Posterior vena cava (tissue), 2 donors: ENCODE measurements around the gene ADIG. TPM values are rescaled to one million over a fixed set of nuclear protein-coding genes. Genes with fewer than 3 reads are reported as not detected.
A peak's percentile ranks its signal among the peaks of the same experiment; 100 is the strongest.

ENCODE experiments used
- DNase-seq: peaks from one replicate; pipeline ENCODE4 v3.0.0-alpha.2; 2020; ENCODE audit warnings: low spot score
- intact Hi-C, 2 donors: fragments of 100-400 bp; cut with DNase I; formaldehyde crosslinking; loops; one replicate each; pipeline versions ENCODE4 v1.14.1 to v1.14.2; 2022 to 2023
- total RNA-seq, 2 donors: library from RNA; stranded (reverse); fragmentation: NEBNext Ultra II Directional; extraction: Animal tissue kit (Norgen Biotek cat#: 25700); gene quantifications; one replicate each; pipeline ENCODE4 v1.2.1, GENCODE V29; 2021
- donor health status: DM: yes; HTN: yes; CAD: no.
- donor health status: DM: yes; HTN: yes; CAD: no.

The ADIG gene
- total RNA-seq, 2 donors from 2014 or later: not detected

DNA sequence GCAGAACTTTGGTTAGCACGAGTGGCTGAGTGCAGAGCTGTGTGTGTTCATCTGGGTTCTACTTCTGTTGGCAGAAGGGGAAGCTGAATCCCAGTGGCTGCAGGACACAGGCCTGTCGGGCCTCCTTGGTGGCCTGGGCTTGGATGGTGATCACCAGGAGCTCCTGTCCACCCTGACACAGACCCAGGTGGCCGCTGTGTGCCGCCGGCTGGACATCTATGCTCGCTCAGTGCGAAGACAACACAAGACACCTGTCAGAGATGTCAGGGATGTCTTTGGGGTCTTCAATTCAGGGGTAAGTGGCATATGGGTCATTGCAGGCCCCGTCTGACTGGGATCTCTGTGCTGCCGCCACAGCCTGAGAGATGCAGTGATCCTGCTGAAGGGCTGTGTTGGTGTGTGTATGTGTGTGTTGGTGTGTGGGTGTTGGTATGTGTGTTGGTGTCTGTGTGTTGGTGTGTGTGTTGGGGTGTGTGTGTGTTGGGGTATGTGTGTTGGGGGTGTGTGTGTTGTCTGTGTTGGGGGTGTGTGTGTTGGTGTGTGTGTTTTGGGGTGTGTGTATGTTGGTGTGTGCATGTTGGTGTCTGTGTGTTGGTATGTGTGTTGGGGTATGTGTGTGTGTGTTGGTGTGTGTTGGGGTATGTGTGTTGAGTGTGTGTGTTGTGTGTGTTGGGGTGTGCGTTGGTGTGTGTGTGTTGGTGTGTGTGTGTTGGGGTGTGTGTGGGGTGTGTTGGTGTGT, 46.1 kb downstream of the ADIG start:
- intact Hi-C loops: no loop called here

DNA sequence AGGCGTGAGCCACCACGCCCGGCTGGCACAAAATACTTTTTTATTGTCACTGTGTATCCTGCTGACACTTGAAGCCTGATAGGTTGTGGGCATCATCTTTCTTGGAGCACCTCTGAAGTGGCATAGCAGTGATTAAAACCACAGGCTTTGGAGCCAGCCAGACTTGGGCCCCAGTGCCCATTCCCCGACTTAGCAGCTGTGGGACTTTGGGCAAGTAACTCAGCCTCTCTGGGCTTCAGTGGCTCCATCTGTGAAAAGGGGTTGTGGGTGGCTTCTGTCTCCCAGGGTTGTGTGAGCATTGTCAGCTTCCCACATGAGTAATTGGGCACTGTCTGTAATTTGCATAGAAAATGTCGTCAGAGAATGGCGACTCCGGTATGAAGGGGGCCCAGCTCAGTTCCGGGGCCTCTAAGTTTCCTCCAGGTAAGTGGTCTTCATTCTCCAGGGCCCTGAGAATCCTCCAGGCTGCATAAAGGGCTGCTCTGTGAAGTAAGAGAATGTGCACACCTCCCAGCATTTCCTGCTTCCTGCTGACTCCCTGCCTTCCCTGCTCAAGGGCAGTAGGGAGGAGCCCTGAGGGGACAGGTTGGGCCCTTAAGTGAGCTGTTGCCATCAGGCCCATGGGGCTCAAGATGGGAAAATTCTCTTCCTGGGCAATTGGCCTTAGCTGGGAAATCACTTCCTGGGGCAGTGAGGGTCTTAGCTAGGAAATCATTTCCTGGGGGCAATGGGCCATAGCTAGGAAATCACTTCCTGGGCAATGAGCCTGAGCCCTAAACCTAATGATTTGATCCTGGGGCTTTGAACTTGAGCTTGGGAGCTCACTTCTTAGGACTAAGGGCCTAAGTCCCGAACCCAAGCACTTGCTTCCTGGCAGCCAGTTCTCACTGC, 47.8 kb downstream of the ADIG start:
- intact Hi-C loops: no loop called here
- DNase-seq: peak; percentile 26

More for the DNA sequence above, 46.1 kb downstream of the ADIG start:
- DNase-seq: peak; percentile 37

DNA sequence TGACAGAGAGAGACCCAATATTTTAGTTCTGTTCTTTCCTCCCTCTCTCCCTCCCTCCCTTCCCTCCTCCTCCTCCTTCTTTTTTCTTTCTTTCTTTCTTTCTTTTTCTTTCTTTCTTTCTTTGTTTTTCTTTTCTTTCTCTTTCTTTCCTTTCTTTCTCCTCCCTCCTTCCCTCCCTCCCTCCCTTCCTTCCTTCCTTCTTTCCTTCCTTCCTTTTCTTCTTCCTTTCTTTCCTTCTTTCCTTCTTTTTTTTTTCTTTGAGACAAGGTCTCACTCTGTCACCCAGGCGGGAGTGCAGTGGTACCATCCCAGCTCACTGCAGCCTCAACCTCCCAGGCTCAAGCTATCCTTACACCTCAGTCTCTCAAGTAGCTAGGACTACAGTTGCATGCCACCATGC, 49.0 kb downstream of the ADIG start:
- intact Hi-C loops: no loop called here
- no peak for DNase-seq

DNA sequence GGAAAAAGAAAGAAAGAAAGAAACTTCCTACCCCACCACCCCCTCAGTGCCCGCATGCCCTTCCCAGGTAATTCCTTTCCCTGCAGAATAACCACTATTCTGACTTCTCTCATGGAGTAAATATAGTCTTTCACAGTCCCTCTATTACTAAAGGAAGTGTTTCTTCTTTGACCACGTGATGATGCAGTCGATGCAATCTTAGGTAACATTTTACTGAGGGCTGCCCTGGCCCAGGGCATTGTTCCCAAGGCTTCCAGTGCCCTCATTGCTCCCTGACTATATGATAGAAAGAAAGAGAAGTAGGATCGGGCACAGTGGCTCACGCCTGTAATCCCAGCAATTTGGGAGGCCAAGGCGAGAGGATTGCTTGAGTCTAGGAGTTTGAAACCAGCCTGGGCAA, 49.7 kb downstream of the ADIG start:
- no peak for DNase-seq
- intact Hi-C loops: no loop called here

DNA sequence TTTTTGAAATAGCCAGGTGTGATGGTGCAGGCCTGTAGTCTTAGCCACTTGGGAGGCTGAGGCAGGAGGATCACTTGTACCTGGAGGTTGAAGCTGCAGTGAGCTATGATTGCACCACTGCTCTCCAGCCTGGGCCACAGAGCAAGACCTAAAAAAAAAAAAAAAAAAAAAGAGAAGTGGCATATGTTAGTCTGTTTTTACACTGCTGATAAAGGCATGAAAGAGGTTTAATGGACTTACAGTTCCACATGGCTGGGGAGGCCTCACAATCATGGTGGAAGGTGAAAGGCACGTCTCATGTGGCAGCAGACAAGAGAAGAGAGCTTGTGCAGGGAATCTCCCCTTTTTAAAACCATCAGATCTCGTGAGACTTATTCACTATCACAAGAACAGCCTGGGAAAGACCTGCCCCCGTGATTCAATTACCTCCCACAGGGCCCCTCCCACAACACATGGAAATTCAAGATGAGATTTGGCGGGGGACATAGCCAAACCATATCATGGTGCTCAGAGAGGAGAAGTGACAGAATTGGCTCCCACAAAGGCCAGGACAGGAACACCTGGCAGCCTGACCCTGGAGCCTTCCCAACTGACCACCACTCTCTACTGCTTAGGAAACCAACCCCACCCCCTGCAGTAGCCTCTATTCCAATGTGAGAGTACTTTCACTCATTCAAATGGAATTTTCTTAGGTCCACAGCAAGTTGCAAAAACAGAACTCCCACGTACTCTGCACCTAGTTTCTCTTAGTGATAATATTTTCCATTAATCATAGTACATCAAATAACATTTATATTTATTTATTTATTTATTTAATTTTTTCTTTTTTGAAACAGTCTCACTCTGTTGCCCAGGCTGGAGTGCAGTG, 50.4 kb downstream of the ADIG start:
- no peak for DNase-seq
- intact Hi-C loops: no loop called here

DNA sequence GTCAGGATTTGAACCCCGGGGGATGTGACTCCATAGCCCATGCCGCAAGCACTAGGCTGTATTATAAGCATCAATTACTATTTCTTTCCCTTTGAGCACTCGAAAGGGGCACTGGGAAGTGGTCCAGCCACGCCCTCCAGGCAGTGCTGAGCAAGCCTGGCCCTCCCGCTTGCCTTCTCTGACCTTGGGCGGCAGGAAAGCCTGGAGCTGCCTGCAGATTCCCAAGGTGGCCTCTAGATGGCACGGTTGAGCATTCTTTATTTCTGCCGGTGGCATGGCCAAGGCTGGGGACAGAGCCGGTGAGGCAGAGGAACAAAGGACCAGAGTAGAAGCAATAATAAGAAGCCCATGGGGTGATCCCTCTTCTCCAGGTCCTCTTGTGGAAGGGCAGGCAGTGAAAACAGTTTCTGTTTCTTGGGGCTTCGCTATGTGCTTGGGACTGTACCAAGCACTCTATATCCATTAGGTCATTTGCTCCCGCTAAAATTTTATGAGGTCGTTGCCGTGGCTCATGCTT, 52.6 kb downstream of the ADIG start:
- intact Hi-C loops: no loop called here
- no peak for DNase-seq

DNA sequence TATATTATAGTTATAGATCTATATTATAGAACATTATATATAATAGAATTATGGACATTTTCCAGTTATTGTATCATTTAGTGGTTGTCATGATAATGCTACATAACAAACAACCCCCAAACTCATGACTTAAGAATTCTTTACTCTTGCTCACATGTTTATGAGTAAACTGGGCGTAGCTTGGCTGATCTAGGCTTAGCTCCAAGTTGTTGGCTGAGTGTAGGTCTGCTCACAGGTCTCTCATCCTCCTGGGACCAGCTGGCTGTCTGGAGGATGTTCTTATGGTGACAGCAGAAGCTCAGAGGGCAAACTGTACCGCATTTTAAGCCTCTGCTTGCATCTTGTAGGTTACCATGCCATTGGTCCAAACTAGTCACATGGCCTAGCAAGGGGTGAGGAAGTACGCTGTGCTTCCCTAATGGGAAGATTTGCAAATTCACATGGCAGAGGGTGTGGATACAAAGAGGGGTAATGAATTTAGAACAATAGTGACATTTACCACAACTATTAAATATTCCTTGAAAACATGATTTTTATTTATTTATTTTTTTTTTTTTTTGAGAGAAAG, 54.8 kb downstream of the ADIG start:
- intact Hi-C loops: no loop called here
- DNase-seq: no peak

Other genes with a start within 250 kb of the ADIG start
- gene LBP, start 234.7 kb upstream of the ADIG start, total RNA-seq: 10 to 100 TPM in 1 of 2 donors, 1 to 10 TPM in 1; 4.8 to 13.7 TPM
- gene SNHG17, start 145.9 kb upstream of the ADIG start, total RNA-seq: 10 to 100 TPM; 27.9 to 36.3 TPM
- 10 to 100 TPM; 29.7 to 33.5 TPM for gene RALGAPB, start 108.4 kb upstream of the ADIG start, total RNA-seq
- not detected for gene ARHGAP40, start 20.6 kb downstream of the ADIG start, total RNA-seq
- gene SLC32A1, start 143.3 kb downstream of the ADIG start, total RNA-seq: not detected
- 1 to 10 TPM; 5.1 to 5.8 TPM for gene ACTR5, start 167.3 kb downstream of the ADIG start, total RNA-seq
- gene PPP1R16B, start 224.5 kb downstream of the ADIG start, total RNA-seq: 10 to 100 TPM in 1 of 2 donors, 1 to 10 TPM in 1; 8.5 to 11.7 TPM